AG08396 (cell line): ENCODE measurements around the gene MEF2D.

Experiments used
- DNase-seq: peaks from one replicate; pipeline ENCODE4 v3.0.0; 2012; ENCODE audit warnings: low spot score, mixed read lengths

Gene MEF2D

GRCh38 chr1:156488566-156489165, 11.9 kb downstream of the MEF2D start:
- DNase-seq: no peak

GRCh38 chr1:156487862-156488261, 12.7 kb downstream of the MEF2D start:
- no peak for DNase-seq

- DNase-seq: no peak
These were observed 13.9 kb downstream of the MEF2D start for GRCh38 chr1:156486421-156487344.

- no peak for DNase-seq
These were observed 14.6 kb downstream of the MEF2D start for GRCh38 chr1:156485984-156486383.

GRCh38 chr1:156484480-156485058, 16.0 kb downstream of the MEF2D start:
- DNase-seq: no peak

- DNase-seq: no peak
These were observed 17.2 kb downstream of the MEF2D start for GRCh38 chr1:156483397-156483796.

GRCh38 chr1:156482276-156482675, 18.3 kb downstream of the MEF2D start:
- DNase-seq: no peak

GRCh38 chr1:156481527-156481926, 19.0 kb downstream of the MEF2D start:
- DNase-seq: no peak

- peak; percentile 46 for DNase-seq
These were observed 20.0 kb downstream of the MEF2D start for GRCh38 chr1:156480411-156481192.

- DNase-seq: no peak
These were observed 20.6 kb downstream of the MEF2D start for GRCh38 chr1:156480016-156480370.

GRCh38 chr1:156479093-156480015, 21.2 kb downstream of the MEF2D start:
- no peak for DNase-seq

- no peak for DNase-seq
These were observed 22.3 kb downstream of the MEF2D start for GRCh38 chr1:156478250-156478627.

GRCh38 chr1:156477526-156478249, 22.9 kb downstream of the MEF2D start:
- peak; percentile 38 for DNase-seq

- DNase-seq: peak; percentile 57
These were observed 23.9 kb downstream of the MEF2D start for GRCh38 chr1:156476501-156477298.

- peak; percentile 90 for DNase-seq
These were observed 24.7 kb downstream of the MEF2D start for GRCh38 chr1:156475568-156476500.

- DNase-seq: no peak
These were observed 25.6 kb downstream of the MEF2D start for GRCh38 chr1:156474966-156475365.

GRCh38 chr1:156471496-156472490, 28.8 kb downstream of the MEF2D start:
- no peak for DNase-seq
